ENCODE results near the gene ASAP3. TPM values are rescaled to one million over a fixed set of nuclear protein-coding genes. Genes with fewer than 3 reads are reported as not detected.

The ASAP3 gene
- total RNA-seq, 1 donor from 2014 or later, result 65.7 TPM

- no peak for DNase-seq (ENCODE audit: extremely low spot score, unreplicated experiment)
- no peaks in the 10 kb centered on the region for H3K27me3 Mint-ChIP-seq
- H3K4me1 Mint-ChIP-seq (ENCODE audit: unreplicated experiment), result peaks cover 5% of the 10 kb centered on the region
- peaks cover 33% of the 10 kb centered on the region for H3K36me3 Mint-ChIP-seq
- H3K4me3 Mint-ChIP-seq, result no peak overlapping the region
- H3K27ac Mint-ChIP-seq, result no peak overlapping the region
- no peaks in the 10 kb centered on the region for H3K9me3 Mint-ChIP-seq
- no peak for TF ChIP-seq CTCF (conservative IDR thresholded peaks at IDR 0.05)
Measured at GRCh38 chr1:23433122-23433521, 50.9 kb downstream of the ASAP3 start.

- H3K36me3 Mint-ChIP-seq, result peaks cover 34% of the 10 kb centered on the region
- no peaks in the 10 kb centered on the region for H3K9me3 Mint-ChIP-seq
- DNase-seq (ENCODE audit: extremely low spot score, unreplicated experiment), result no peak
- no peak for TF ChIP-seq CTCF (conservative IDR thresholded peaks at IDR 0.05)
- no peak overlapping the region for H3K4me3 Mint-ChIP-seq
- no peak overlapping the region for H3K27ac Mint-ChIP-seq
- peaks cover under 1% of the 10 kb centered on the region for H3K4me1 Mint-ChIP-seq (ENCODE audit: unreplicated experiment)
- no peaks in the 10 kb centered on the region for H3K27me3 Mint-ChIP-seq
Measured at GRCh38 chr1:23431431-23431830, 52.5 kb downstream of the ASAP3 start.

GRCh38 chr1:23430803-23431202, 53.2 kb downstream of the ASAP3 start:
- DNase-seq (ENCODE audit: extremely low spot score, unreplicated experiment), result no peak
- no peak for TF ChIP-seq CTCF (conservative IDR thresholded peaks at IDR 0.05)
- Mint-ChIP-seq H3K36me3 (peaks cover 39% of the 10 kb centered on the region), H3K27me3 (peaks cover 5% of the 10 kb centered on the region), H3K9me3 (no peaks in the 10 kb centered on the region), H3K4me3 (no peak overlapping the region), H3K4me1 (ENCODE audit: unreplicated experiment) (peaks cover 4% of the 10 kb centered on the region), H3K27ac (no peak overlapping the region)

GRCh38 chr1:23428136-23428905, 55.7 kb downstream of the ASAP3 start:
- H3K4me3 Mint-ChIP-seq, result no peak overlapping the region
- H3K9me3 Mint-ChIP-seq, result no peaks in the 10 kb centered on the region
- no peak for TF ChIP-seq CTCF (conservative IDR thresholded peaks at IDR 0.05)
- peaks cover 24% of the 10 kb centered on the region for H3K36me3 Mint-ChIP-seq
- H3K27ac Mint-ChIP-seq, result no peak overlapping the region
- H3K27me3 Mint-ChIP-seq, result peaks cover 12% of the 10 kb centered on the region
- DNase-seq (ENCODE audit: extremely low spot score, unreplicated experiment), result no peak
- H3K4me1 Mint-ChIP-seq (ENCODE audit: unreplicated experiment), result peaks cover 12% of the 10 kb centered on the region

DNA sequence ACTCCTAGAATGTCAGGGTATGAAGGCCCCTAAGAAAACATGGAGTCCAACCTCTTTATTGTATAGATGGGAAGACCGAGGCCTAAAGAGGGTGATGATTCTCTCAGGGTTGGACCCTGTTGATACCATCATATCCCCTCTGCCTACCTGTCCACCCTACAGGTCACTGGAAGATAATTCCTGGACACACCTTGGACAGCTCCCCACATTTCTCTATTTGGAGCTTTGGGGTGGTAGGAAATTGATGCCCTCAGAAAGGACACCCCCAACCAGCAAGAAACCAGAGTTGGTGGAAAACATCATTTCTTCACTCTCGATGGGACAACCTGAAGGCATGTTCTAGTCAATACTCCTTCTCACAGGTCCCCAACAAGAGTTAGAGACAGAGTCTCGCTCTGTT, 56.4 kb downstream of the ASAP3 start:
- peaks cover 16% of the 10 kb centered on the region for H3K27me3 Mint-ChIP-seq
- H3K4me1 Mint-ChIP-seq (ENCODE audit: unreplicated experiment), result peaks cover 16% of the 10 kb centered on the region
- no peak overlapping the region for H3K4me3 Mint-ChIP-seq
- no peaks in the 10 kb centered on the region for H3K9me3 Mint-ChIP-seq
- TF ChIP-seq CTCF (conservative IDR thresholded peaks at IDR 0.05), result no peak
- no peak for DNase-seq (ENCODE audit: extremely low spot score, unreplicated experiment)
- H3K36me3 Mint-ChIP-seq, result peaks cover 22% of the 10 kb centered on the region
- no peak overlapping the region for H3K27ac Mint-ChIP-seq
